Calu3 (cell line): ENCODE data around the gene SLC46A3. TPM values are rescaled to one million over a fixed set of nuclear protein-coding genes. Genes with fewer than 3 reads are reported as not detected.

Experiments used
- BruUV-seq: library from RNA; stranded (reverse); fragments of 400-500 nt; replicated peaks from 2 replicates; lab custom pipeline; 2021; lab: Mats Ljungman, UMichigan
- CTCF ChIA-PET: fragments of 300-600 bp; sonication (Branson Sonifier 250); formaldehyde crosslinking; loops from one replicate; lab custom pipeline; 2022; ENCODE audit warnings: antibody characterized with exemption; lab: Charles Lee
- DNase-seq: peaks from one replicate; pipeline ENCODE4 v3.0.0; 2022
- H3K27ac Mint-ChIP-seq: one replicate; pipeline ENCODE4 v1.8.0; 2022; ENCODE audit warnings: mixed read lengths; ENCODE audit not compliant: unreplicated experiment
- H3K27me3 Mint-ChIP-seq: one replicate; pipeline ENCODE4 v1.8.0; 2022; ENCODE audit warnings: mixed read lengths; ENCODE audit not compliant: unreplicated experiment
- H3K36me3 Mint-ChIP-seq: one replicate; pipeline ENCODE4 v1.8.0; 2022; ENCODE audit warnings: mild to moderate bottlenecking, moderate library complexity, mixed read lengths; ENCODE audit not compliant: insufficient read depth, unreplicated experiment
- H3K4me1 Mint-ChIP-seq: one replicate; pipeline ENCODE4 v1.8.0; 2022; ENCODE audit warnings: mild to moderate bottlenecking, low read depth, mixed read lengths; ENCODE audit not compliant: unreplicated experiment
- H3K4me3 Mint-ChIP-seq: one replicate; pipeline ENCODE4 v1.8.0; 2022; ENCODE audit warnings: mild to moderate bottlenecking, low read depth, moderate library complexity, mixed read lengths; ENCODE audit not compliant: unreplicated experiment
- H3K9me3 Mint-ChIP-seq: one replicate; pipeline ENCODE4 v1.8.0; 2022; ENCODE audit warnings: low read depth, mixed read lengths; ENCODE audit not compliant: unreplicated experiment
- intact Hi-C: fragments of 100-400 bp; cut with micrococcal nuclease; formaldehyde crosslinking; loops from one replicate; pipeline ENCODE4 v1.10.0; 2022; ENCODE audit not compliant: unreplicated experiment
- total RNA-seq: library from RNA; stranded (reverse); gene quantifications from 2 replicates; pipeline ENCODE4 v1.2.3, GENCODE V29; 2022
- TF ChIP-seq, protein P1 (sequence below): fragments of 200-600 bp; IDR thresholded peaks from one replicate; pipeline ENCODE4 v1.8.0; 2022; ENCODE audit warnings: antibody characterized with exemption; ENCODE audit not compliant: unreplicated experiment

Gene SLC46A3
- total RNA-seq, 1 experiment from 2014 or later = 1.3 TPM

DNA sequence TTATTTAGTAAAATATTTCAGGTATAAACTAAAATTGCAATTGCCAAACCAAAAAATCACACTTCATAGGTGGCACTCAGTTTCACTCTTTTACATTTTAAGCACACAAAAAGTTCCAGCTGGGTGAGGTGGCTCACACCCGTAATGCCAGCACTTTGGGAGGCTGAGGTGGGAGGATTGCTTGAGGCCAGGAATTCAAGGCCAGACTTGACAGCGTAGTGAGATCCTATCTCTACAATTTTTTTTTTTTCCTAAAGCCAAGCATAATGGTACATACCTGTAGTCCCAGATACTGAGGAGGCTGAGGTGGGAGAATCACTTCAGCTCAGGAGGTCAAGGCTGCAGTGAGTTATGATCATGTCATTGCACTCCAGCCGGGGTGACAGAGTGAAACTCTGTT lies 20.6 kb upstream of the SLC46A3 start:
- intact Hi-C loops = no loop called here
- Mint-ChIP-seq H3K27me3 (no peaks in the 10 kb centered on the region), H3K9me3 (no peaks in the 10 kb centered on the region), H3K27ac (no peak overlapping the region), H3K4me3 (no peak overlapping the region), H3K36me3 (no peaks in the 10 kb centered on the region), H3K4me1 (no peaks in the 10 kb centered on the region)
- no TSS peak for BruUV-seq
- DNase-seq = no peak
- CTCF ChIA-PET = no interaction called here
- TF ChIP-seq, protein P1, sequence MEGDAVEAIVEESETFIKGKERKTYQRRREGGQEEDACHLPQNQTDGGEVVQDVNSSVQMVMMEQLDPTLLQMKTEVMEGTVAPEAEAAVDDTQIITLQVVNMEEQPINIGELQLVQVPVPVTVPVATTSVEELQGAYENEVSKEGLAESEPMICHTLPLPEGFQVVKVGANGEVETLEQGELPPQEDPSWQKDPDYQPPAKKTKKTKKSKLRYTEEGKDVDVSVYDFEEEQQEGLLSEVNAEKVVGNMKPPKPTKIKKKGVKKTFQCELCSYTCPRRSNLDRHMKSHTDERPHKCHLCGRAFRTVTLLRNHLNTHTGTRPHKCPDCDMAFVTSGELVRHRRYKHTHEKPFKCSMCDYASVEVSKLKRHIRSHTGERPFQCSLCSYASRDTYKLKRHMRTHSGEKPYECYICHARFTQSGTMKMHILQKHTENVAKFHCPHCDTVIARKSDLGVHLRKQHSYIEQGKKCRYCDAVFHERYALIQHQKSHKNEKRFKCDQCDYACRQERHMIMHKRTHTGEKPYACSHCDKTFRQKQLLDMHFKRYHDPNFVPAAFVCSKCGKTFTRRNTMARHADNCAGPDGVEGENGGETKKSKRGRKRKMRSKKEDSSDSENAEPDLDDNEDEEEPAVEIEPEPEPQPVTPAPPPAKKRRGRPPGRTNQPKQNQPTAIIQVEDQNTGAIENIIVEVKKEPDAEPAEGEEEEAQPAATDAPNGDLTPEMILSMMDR = no peak

DNA sequence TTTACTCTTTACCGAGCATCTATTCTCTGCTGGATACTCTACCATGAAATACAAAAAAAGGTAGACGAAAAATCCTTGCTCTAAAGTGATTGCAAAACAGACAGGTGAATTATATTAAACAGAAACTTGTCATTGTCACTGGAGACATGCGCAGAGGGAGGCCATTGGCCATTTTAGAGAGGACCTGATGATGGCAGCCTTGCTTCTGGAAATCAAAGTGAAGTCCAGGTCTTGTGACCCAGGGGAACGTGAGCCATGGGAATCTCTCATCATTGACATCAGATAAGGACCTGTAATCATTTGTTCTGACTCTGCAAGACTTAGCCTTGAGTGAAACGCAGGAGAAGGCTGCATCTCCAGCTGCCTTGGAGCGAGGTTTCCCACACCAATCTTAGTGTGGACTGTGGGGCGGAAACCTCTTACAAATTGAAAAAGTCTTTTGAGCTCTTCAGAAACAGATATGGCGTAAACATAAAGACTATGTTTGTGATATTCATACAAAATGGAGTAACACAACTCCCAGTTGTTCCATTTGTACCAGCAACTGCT lies 16.8 kb upstream of the SLC46A3 start:
- no peak for DNase-seq
- no peak overlapping the region for H3K4me3 Mint-ChIP-seq

DNA sequence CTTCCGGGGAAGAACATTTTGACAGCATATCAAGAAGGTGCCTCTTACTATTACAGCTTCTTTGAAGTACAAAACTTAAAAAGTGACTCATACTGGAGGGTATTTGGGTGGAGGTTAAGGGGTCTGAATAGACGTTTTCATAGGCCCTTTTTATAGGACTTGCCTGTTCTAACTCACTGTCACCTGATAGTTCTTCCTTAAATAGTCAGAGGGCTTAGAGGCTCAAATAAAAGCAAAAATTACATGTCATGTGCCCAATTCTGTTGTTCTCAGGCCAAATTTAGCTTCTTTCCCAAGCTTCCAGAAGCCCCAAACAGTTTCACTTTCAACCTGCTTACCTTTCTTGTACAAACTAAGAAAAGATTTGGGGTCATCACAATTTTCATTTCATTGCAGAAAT lies 16.1 kb upstream of the SLC46A3 start:
- H3K9me3 Mint-ChIP-seq = no peaks in the 10 kb centered on the region
- BruUV-seq = no TSS peak
- no peaks in the 10 kb centered on the region for H3K4me1 Mint-ChIP-seq
- no peak for DNase-seq
- no peaks in the 10 kb centered on the region for H3K36me3 Mint-ChIP-seq
- CTCF ChIA-PET = no interaction called here
- no peaks in the 10 kb centered on the region for H3K27me3 Mint-ChIP-seq
- no peak overlapping the region for H3K4me3 Mint-ChIP-seq
- intact Hi-C loops = no loop called here
- H3K27ac Mint-ChIP-seq = no peak overlapping the region
- TF ChIP-seq, protein P1 = no peak

More for the DNA sequence above, 16.8 kb upstream of the SLC46A3 start:
- no peaks in the 10 kb centered on the region for H3K27me3 Mint-ChIP-seq
- no peak overlapping the region for H3K27ac Mint-ChIP-seq
- CTCF ChIA-PET = no interaction called here
- intact Hi-C loops = no loop called here
- H3K36me3 Mint-ChIP-seq = no peaks in the 10 kb centered on the region
- no peaks in the 10 kb centered on the region for H3K9me3 Mint-ChIP-seq
- H3K4me1 Mint-ChIP-seq = no peaks in the 10 kb centered on the region
- TF ChIP-seq, protein P1 = no peak
- BruUV-seq = no TSS peak

DNA sequence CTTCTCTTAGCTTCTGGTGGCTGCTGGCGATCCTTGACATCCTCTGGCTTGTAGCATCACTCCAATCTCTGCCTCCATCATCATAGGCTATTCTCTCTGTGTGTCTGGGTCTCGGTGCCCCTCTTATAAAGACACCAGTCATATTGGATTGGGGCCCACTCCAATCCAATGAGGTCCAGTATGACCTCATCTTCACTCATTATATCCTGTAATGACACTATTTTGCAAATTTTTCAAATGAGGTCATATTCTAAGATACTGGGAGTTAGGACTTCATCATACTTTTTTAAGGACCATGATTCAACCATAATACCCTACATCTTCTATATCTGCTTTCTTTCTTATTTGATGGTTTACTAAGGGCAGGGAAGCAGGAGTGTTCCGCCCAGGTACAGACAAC lies 12.0 kb upstream of the SLC46A3 start:
- intact Hi-C loops = no loop called here
- CTCF ChIA-PET = no interaction called here
- BruUV-seq = no TSS peak
- Mint-ChIP-seq H3K4me1 (no peaks in the 10 kb centered on the region), H3K36me3 (no peaks in the 10 kb centered on the region), H3K27me3 (peaks cover 7% of the 10 kb centered on the region), H3K9me3 (no peaks in the 10 kb centered on the region), H3K4me3 (no peak overlapping the region), H3K27ac (no peak overlapping the region)
- no peak for DNase-seq
- TF ChIP-seq, protein P1 = no peak
